IPS-NIHi11 (cell line): ENCODE measurements around the gene LCN2.
"Not testable (repeated sequence)": the region's sequence is repeated elsewhere in the genome, so short reads cannot be mapped to it uniquely, and the experiment has no call there.

ENCODE experiments used
- DNase-seq: peaks from one replicate; pipeline ENCODE4 v3.0.0; 2012; ENCODE audit warnings: mixed read lengths, low spot score

LCN2 gene

GRCh38 chr9:128168731-128169308 is 19.6 kb downstream of the LCN2 start:
- no peak for DNase-seq

GRCh38 chr9:128169492-128169891 is 20.2 kb downstream of the LCN2 start:
- DNase-seq: no peak

DNA sequence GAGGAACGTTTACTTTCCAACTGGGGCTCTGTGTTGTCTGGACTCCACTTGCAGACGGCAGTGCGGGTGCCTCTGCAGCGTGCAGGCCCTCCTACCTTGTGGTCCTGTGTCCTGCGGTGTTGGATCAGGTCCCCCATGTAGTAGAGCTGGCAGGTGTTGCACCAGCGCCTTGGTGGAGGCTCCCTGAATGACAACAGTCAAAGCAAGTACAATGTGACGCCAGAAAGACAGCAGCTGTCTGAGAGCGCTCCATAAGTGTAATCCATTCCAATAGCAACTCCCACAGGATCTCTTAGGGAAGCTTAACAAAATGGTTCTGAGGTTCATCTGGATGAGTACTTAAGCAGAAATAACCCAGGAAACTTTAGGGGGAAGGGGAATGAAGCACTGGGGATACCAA is 20.7 kb downstream of the LCN2 start:
- no peak for DNase-seq

DNA sequence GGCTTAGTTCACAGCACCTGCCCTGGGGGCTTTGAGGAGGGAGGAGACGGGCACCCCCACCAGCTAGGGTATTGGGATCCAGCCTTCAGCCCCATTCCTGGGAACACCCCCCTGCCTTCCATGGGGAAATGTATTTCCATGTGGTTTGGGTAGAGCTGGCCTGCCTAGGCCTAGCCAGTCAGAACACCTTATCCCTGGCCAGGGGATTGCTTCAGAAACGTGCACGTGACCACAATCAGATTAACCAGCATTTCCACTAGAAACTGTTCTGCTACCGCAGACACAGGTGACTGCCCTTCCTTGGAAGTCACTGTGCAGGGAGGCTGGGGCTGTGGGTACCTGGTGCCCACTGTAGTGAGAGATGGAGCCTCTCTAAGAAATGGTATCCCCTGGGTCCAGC is 24.8 kb downstream of the LCN2 start:
- DNase-seq: no peak

DNA sequence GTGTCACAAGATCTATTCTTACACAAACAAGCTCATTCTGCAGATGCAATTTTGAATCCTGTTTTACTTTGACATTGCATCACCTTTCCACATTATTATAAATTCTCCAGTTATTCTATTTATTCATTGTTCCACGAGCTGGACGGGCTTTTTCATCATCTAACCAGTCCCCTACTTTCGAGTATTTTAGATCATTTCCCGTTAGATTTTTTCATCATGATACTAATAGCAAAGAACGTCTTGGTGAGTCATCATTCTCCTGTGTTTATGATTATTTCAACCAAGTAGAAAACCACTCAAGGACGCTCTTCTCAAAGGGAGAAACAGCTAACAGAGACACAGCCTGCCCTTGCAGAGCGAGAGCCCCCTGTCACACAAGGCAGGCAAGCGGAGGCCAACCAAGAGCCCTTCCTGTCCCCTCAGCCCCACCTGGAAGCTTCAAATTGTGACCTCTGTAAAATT is 25.9 kb downstream of the LCN2 start:
- no peak for DNase-seq

DNA sequence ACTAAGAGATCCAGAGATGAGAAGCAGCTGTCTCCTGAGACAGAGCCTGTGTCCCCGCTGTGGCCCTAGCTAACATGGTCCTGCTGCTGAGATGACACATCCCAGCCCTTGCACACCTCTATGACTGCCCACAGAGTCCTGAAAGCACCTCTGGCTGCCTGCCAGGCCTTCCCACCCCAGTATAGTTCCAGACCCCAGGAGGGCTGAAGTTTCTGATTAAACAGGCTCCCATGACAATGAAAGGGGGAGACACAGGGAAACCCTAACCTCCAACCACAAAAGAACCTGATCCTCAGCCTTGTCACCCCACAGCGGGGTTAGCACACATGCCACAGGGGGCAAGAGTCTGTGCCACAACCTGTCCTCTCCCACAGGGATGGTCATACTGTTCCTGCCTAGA is 26.5 kb downstream of the LCN2 start:
- no peak for DNase-seq

DNA sequence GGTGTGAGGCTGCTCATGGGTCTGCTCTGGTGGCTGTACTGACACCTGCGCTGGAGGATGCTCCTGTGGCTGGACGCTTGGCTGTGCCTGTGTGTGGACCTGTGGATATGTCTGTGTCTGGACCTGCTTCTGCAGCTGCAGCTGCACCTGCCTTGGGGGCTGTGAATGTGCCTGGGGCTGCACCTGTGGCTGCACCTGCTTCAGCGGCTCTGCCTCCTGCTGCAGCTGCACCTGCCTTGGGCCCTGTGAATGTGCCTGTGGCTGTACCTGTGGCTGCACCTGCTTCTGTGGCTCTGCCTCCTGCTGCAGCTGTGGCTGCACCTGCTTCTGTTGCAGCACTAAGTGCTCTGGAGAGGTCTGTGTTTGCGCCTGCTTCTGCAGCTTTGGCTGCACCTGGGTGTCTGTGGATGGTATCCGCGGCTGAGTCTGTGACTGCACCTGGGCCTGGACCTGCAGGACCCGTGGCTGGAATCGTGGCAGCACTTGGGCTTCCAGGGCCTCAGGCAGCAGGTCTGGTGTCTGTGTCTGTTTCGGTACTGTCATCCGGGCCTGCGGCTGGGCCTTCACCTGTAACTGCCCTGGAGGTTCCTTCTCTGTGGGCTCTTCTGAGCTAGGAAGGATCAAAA is 29.7 kb downstream of the LCN2 start:
- DNase-seq: no peak

GRCh38 chr9:128180001-128180400 is 30.7 kb downstream of the LCN2 start:
- DNase-seq: no peak

DNA sequence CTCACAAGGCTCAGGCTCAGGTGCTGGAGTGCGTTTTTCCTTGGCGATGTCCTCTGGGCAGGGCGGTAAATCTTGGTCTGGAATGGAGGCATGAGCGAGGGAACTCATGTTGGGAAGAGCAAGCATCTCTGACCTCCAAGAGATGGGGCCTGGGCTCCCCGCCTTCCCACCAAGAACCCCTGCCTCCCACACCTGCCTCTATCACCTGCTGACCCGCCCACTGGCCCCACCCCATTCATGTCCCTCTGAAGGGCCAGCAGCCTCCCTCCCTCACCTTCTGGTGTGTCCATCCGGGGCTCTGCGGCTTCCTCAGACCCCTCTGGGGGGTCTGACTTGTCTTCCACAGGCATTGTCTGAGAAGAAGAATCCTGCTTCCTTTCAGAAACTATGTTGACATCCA is 31.2 kb downstream of the LCN2 start:
- DNase-seq: no peak

GRCh38 chr9:128181480-128181879 is 32.2 kb downstream of the LCN2 start:
- DNase-seq: not testable (repeated sequence)

DNA sequence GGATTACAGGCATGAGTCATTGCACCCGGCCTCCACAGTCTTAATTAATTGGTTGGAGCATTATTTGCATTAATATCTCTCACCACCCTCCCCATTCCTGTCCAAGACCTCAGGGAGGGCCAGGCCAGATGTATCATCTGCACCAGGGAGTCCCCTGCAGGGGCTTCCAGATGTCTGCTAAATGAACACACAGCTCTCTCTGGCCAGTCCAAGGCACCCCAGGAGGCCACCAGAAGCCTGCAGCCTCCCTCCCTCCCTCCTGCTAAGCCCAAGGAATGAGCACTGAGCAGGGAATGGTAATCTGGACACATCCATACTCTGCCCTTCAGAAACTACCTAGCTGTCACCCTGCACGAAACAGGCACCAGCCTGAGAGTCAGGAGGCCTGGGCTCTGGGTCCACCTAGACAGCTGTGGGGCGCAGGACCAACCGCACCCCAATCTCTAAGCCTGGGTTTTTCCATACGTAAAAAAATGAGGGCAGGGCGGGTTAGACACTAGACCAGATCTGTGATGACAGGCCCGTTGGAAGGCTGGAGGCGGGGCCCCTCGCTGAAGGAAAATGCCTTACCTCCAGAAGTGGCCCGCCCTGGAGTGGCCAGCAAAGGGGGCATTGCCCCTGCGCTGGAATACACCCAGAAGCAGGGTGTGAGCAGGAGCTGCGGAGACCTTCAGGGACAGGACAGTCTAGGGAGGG is 33.8 kb downstream of the LCN2 start:
- no peak for DNase-seq

DNA sequence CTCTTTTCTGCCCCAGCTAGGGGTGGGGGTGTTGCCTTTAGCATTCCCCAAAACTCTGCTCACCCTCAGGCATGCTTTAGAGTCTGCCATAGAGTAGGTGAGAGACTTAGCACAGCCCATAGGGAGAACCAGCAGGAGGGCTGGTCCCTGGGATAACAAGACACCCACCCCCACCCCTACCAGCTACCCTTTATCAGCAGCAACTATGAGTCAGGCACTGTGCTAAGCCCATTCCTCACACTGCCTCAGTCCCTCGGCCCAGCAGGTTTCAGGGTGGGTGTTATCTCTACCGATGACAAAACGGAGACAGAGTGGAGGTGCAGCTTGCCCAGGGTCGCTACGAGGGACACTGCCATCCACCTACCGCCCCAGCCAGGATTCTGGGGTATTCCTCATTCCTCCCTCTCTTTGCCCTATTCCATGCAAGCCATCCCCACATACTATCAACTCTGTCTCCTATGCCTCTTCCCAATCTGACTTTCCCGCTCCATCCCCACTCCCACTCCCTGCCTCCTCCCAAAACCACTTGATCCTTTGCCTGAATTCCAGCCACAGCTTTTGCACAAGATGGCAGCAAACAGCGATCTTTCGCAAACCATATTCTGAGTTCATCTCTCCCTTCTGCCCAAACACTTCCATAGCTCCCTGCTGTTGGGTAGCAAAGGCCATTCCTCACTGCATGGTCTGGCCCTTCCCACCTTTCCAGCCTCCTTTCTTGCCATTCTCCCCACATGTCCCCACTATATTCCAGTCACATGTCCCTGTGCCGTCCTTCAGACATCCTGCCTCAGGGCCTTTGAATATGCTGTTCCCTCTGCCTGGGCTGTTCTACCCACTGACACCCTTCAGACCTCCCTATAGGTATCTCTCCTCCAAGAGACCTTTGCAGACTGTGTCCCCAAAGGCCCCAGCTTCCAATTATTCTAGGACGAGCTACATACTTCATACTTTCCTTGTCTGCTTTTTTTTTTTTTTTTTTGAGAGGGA is 37.0 kb downstream of the LCN2 start:
- DNase-seq: no peak

DNA sequence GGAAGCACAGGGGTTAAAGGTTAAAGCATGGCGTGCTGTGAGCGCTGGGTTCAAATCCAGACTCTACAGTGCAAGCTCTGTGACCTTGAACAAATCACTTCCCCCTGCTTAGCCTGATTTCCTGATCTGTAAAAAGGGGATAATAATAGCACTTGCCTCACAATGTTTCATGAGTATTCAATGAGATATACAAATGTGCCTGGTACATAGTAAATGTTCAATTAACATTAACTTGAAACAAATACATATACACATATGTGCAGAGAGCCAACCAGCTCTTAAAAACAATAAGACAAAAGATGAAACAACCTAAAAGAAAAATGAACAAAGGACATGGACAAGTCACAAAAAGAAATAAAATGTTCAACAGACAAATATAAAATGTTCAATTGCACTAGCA is 38.1 kb downstream of the LCN2 start:
- DNase-seq: no peak

DNA sequence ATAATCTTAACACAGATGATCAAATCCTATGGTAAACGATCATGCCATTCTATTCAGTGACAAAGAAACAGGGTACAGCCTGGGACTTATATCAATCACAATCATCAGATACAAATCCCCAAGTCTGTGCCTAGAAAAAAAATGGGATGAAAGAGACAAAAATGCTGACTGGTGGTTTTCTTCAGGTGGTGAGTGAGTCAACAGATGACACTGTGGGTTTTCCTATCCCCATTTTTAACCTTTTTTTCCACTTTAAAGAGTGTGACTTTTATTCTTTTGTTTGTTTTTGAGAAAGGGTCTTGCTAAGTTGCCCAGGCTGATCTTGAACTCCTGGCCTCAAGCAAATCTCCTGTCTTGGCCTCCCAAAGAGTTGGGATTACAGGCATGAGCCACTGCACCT is 39.0 kb downstream of the LCN2 start:
- DNase-seq: no peak

- no peak for DNase-seq
Measured at GRCh38 chr9:128190013-128190412, 40.8 kb downstream of the LCN2 start.

DNA sequence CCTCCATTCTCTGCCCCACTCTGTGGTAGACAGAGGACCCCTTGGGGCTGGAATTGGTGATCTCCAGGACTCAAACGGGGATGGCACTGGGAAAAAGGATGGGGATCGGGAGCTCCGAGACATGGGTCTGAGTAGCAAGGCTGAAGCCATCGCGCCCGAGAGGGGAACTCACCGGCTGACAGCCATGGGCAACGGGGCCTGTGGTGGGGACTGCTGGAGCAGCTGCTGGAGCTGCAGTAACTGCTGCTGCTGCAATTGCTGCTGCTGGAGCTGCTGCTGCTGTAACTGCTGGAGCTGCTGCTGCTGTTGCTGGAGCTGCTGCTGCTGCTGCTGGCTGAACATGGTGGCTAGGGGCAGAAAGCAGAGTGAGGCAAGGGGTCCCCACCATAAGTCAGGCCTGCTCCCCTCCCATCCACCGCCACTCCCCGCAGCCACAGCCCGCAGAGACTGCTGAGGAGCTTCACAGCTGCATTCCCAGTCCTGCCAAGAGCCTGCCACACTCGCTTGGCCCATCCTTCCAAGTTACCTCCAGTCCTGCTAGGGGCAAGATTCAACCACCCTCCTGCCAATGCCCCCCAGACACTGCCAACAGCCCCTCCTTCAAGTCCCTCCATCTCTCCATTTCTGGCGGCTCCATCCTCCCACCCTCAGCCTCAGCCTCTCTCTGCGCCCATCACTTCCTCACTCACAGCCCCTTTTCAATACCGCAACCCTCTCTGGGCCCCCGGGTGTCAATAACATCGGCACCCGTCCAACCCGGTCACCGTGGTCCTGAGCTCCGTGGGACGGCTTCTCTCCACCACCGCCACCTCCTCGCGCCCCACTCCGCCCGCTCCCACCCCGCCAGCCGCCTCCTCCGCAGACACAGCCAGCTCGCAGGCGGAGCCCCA is 41.5 kb downstream of the LCN2 start:
- DNase-seq: no peak

- DNase-seq: peak; percentile 98
Measured at GRCh38 chr9:128191406-128192046, 42.3 kb downstream of the LCN2 start, which contains the start of gene CIZ1. CIZ1 (minus strand) TSS chr9:128191572; CDS start chr9:128190857, 715 bp downstream.

DNA sequence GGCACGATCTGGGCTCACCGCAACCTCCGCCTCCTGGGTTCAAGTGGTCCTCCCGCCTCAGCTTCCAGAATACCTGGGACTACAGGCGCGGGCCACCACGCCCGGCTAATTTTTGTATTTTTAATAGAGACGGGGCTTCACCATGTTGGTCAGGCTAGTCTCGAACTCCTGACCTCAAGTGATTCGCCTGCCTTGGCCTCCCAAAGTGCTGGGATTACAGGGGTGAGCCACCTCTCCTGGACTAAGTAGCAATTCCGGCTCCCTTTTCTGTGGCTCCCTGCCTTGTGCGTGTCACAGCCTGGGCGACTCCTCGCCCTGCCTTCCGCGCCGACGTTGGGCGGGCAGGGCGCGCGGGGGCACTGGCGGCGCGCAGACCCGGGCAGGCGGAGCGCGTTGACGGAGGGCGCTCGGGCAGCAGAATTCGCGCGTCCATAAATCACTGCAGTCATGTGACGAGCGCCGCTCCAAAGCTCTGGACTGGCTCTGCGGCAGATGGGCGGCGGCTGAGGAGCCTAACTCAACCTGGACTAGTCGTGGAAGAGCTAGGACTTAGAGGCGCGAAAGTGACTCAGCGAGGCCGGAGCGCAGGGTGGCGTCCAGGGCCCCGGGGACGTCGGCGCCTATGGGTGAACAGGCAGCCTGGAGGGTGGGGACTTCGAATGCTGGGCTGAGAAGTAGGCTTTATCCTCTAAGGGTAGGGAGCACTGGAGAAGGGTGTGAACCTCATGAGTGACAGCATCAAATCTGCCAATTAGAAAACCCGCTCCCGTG is 43.5 kb downstream of the LCN2 start:
- DNase-seq: peak; percentile 59

GRCh38 chr9:128193469-128194096 is 44.3 kb downstream of the LCN2 start:
- DNase-seq: no peak
